HepG2 (cell line): ENCODE data around the gene ZC3H18. TPM values are rescaled to one million over a fixed set of nuclear protein-coding genes. Genes with fewer than 3 reads are reported as not detected.

Source experiments
- CCAR2 ChIP-seq: fragments of 200-400 bp; formaldehyde crosslinking; optimal IDR thresholded peaks from 2 replicates; pipeline ENCODE3; 2018; ENCODE audit warnings: low read depth, mild to moderate bottlenecking, low read length, moderate library complexity
- CENPX ChIP-seq: sonication (generic); formaldehyde crosslinking; IDR thresholded peaks from 2 replicates; pipeline ENCODE4 v1.9.0; 2021; ENCODE audit warnings: mild to moderate bottlenecking, missing genetic modification reagents, moderate library complexity
- CSRNP2 ChIP-seq: sonication (generic); formaldehyde crosslinking; conservative IDR thresholded peaks from 2 replicates; pipeline ENCODE4 v1.8.0; 2022; ENCODE audit warnings: low read depth, missing genetic modification reagents
- EP300 ChIP-seq, 3 experiments: sonication (generic) in 1 of 3; formaldehyde crosslinking in 1 of 3; IDR thresholded peaks; 2 replicates each; pipeline versions ENCODE4 v1.5.1 to v1.6.1; 2011 to 2020; ENCODE audit warnings: low read depth in 2 of 3, low read length in 2 of 3, borderline replicate concordance in 1 of 3, improper control_type of control experiment in 1 of 3, mild to moderate bottlenecking in 1 of 3, missing genetic modification reagents in 1 of 3, moderate library complexity in 1 of 3
- ETV5 ChIP-seq: IDR thresholded peaks from 2 replicates; pipeline ENCODE4 v1.6.1; 2018; ENCODE audit warnings: missing biosample characterization, missing genetic modification reagents, inconsistent platforms, borderline replicate concordance
- HES4 ChIP-seq: sonication (generic); formaldehyde crosslinking; IDR thresholded peaks from 2 replicates; pipeline ENCODE4 v1.9.0; 2021; ENCODE audit warnings: mild to moderate bottlenecking, missing genetic modification reagents, borderline replicate concordance
- HHEX ChIP-seq: IDR thresholded peaks from 2 replicates; pipeline ENCODE4 v1.6.1; 2016; ENCODE audit warnings: control low read depth
- NFE2L1 ChIP-seq: sonication (generic); formaldehyde crosslinking; IDR thresholded peaks from 2 replicates; pipeline ENCODE4 v1.4.0; 2020; ENCODE audit warnings: missing genetic modification reagents, mild to moderate bottlenecking, borderline replicate concordance
- NKX3-1 ChIP-seq: sonication (generic); formaldehyde crosslinking; IDR thresholded peaks from 2 replicates; pipeline ENCODE4 v1.5.0; 2020; ENCODE audit warnings: missing genetic modification reagents
- RNF2 ChIP-seq: fragments of 450-650 bp; conservative IDR thresholded peaks from 2 replicates; pipeline ENCODE4 v1.6.1; 2016; ENCODE audit warnings: low read depth
- SATB2 ChIP-seq: sonication (generic); formaldehyde crosslinking; IDR thresholded peaks from 2 replicates; pipeline ENCODE4 v1.5.0; 2020; ENCODE audit warnings: missing genetic modification reagents
- SUZ12 ChIP-seq: fragments of 150-350 bp; IDR thresholded peaks from 2 replicates; pipeline ENCODE4 v1.6.1; 2014; ENCODE audit warnings: low read depth, low read length
- U2AF1 ChIP-seq: fragments of 200-400 bp; formaldehyde crosslinking; optimal IDR thresholded peaks from 2 replicates; pipeline ENCODE3; 2017; ENCODE audit warnings: mild to moderate bottlenecking, low read depth, low read length
- ZBTB21 ChIP-seq: sonication (generic); formaldehyde crosslinking; IDR thresholded peaks from 2 replicates; pipeline ENCODE4 v1.4.0; 2020; ENCODE audit warnings: missing genetic modification reagents
- ZMAT3 ChIP-seq: sonication (generic); formaldehyde crosslinking; conservative IDR thresholded peaks from 2 replicates; pipeline ENCODE4 v1.7.0; 2021; ENCODE audit warnings: missing genetic modification reagents
- ZMYM2 ChIP-seq: sonication (generic); formaldehyde crosslinking; IDR thresholded peaks from 2 replicates; pipeline ENCODE4 v1.8.0; 2022; ENCODE audit warnings: mild to moderate bottlenecking, missing genetic modification reagents
- ZNF331 ChIP-seq: sonication (generic); formaldehyde crosslinking; IDR thresholded peaks from 2 replicates; pipeline ENCODE4 v1.4.0; 2020; ENCODE audit warnings: missing genetic modification reagents
- ZNF430 ChIP-seq: sonication (generic); formaldehyde crosslinking; IDR thresholded peaks from 2 replicates; pipeline ENCODE4 v1.9.0; 2021; ENCODE audit warnings: mild to moderate bottlenecking, missing genetic modification reagents
- ZNF567 ChIP-seq: sonication (generic); formaldehyde crosslinking; IDR thresholded peaks from 2 replicates; pipeline ENCODE4 v1.8.1; 2023; ENCODE audit warnings: mild to moderate bottlenecking, missing genetic modification reagents, borderline replicate concordance
- ZNF724P ChIP-seq: sonication (generic); formaldehyde crosslinking; IDR thresholded peaks from 2 replicates; pipeline ENCODE4 v1.8.0; 2022; ENCODE audit warnings: missing genetic modification reagents, borderline replicate concordance
- ZNF772 ChIP-seq: sonication (generic); formaldehyde crosslinking; IDR thresholded peaks from 2 replicates; pipeline ENCODE4 v1.5.0; 2020; ENCODE audit warnings: mild to moderate bottlenecking, missing genetic modification reagents
- polyA plus RNA-seq, 8 experiments: library from polyadenylated mRNA; depleted of rRNA in 3 of 8; stranded (reverse) in 7 of 8; unstranded in 1 of 8; fragments of >200 nt; fragmentation: Illumina TruSeq in 4 of 8; extraction: Trizol in 4 of 8; gene quantifications; 2 replicates each; pipeline versions ENCODE4 v1.2.1 to v1.2.3, GENCODE V29; 2011 to 2016; ENCODE audit warnings: low read depth in 4 of 8, missing spikeins in 1 of 8, mixed read lengths in 1 of 8; ENCODE audit not compliant: insufficient read depth in 1 of 8
- total RNA-seq, 5 experiments: library from RNA; depleted of rRNA; stranded (reverse); fragments of >200 nt; fragmentation: Illumina TruSeq; extraction: Trizol; gene quantifications; 2 replicates each; pipeline ENCODE4 v1.2.3, GENCODE V29; 2016; ENCODE audit warnings: low read depth in 1 of 5
- TF ChIP-seq, protein P1 (sequence below): sonication (generic); formaldehyde crosslinking; IDR thresholded peaks from 2 replicates; pipeline ENCODE4 v1.8.1; 2023; ENCODE audit warnings: mild to moderate bottlenecking, inconsistent platforms, moderate library complexity, missing genetic modification reagents, borderline replicate concordance
- TF ChIP-seq, protein P2 (sequence below): sonication (generic); formaldehyde crosslinking; IDR thresholded peaks from 2 replicates; pipeline ENCODE4 v1.4.0; 2020; ENCODE audit warnings: missing genetic modification reagents, low read depth, mild to moderate bottlenecking, borderline replicate concordance
- TF ChIP-seq, protein P3 (sequence below): sonication (generic); formaldehyde crosslinking; IDR thresholded peaks from 2 replicates; pipeline ENCODE4; 2020; ENCODE audit warnings: missing genetic modification reagents, mild to moderate bottlenecking, borderline replicate concordance

ZC3H18 gene
- total and polyA plus RNA-seq, 2 of the 13 experiments (the other 11 are each of a cell fraction or from before 2014, with no cell fraction given) = 11.2 to 27.4 TPM

- TF ChIP-seq, protein P1, sequence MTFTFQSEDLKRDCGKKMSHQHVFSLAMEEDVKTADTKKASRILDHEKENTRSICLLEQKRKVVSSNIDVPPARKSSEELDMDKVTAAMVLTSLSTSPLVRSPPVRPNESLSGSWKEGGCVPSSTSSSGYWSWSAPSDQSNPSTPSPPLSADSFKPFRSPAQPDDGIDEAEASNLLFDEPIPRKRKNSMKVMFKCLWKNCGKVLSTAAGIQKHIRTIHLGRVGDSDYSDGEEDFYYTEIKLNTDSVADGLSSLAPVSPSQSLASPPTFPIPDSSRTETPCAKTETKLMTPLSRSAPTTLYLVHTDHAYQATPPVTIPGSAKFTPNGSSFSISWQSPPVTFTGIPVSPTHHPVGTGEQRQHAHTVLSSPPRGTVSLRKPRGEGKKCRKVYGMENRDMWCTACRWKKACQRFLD (CRISPR knock-in tag) = no peak
- TF ChIP-seq SUZ12 (no peak), U2AF1 (no peak), ZMYM2 (no peak), ZNF331 (peak; percentile 29; the same call in 1 of the 2 replicates), ZNF567 (CRISPR knock-in tag) (no peak), CSRNP2 (CRISPR knock-in tag) (no peak), ZBTB21 (CRISPR knock-in tag) (no peak), ETV5 (CRISPR knock-in tag) (peak; percentile 97), ZNF772 (CRISPR knock-in tag) (peak; percentile 69), SATB2 (CRISPR knock-in tag) (no peak), HES4 (CRISPR knock-in tag) (no peak), ZNF430 (peak; percentile 28; the same call in 1 of the 2 replicates), ZMAT3 (CRISPR knock-in tag) (peak; percentile 79; the same call in 1 of the 2 replicates), HHEX (CRISPR knock-in tag) (no peak), CENPX (CRISPR knock-in tag) (no peak), ZNF724P (CRISPR knock-in tag) (0 out of 2 replicates have a peak, but pooled peaks have one; percentile 11), NFE2L1 (no peak), NKX3-1 (no peak), RNF2 (0 out of 2 replicates have a peak, but pooled peaks have one; percentile 22), CCAR2 (no peak), EP300 (IDR thresholded peaks at IDR 0.05; ENCODE audit: low read depth in 2 of 2, low read length in 2 of 2) (no peak), EP300 (CRISPR knock-in tag; IDR thresholded peaks at IDR 0.05; ENCODE audit: borderline replicate concordance) (0 out of 2 replicates have a peak, but pooled peaks have one; percentile 33)
- TF ChIP-seq, protein P2, sequence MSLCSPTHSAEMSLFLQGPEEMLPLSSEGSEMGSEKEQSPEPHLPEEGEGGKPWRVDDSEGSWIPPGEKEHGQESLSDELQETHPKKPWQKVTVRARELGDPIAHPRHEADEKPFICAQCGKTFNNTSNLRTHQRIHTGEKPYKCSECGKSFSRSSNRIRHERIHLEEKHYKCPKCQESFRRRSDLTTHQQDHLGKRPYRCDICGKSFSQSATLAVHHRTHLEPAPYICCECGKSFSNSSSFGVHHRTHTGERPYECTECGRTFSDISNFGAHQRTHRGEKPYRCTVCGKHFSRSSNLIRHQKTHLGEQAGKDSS (CRISPR knock-in tag) = peak; percentile 58
- TF ChIP-seq, protein P3, sequence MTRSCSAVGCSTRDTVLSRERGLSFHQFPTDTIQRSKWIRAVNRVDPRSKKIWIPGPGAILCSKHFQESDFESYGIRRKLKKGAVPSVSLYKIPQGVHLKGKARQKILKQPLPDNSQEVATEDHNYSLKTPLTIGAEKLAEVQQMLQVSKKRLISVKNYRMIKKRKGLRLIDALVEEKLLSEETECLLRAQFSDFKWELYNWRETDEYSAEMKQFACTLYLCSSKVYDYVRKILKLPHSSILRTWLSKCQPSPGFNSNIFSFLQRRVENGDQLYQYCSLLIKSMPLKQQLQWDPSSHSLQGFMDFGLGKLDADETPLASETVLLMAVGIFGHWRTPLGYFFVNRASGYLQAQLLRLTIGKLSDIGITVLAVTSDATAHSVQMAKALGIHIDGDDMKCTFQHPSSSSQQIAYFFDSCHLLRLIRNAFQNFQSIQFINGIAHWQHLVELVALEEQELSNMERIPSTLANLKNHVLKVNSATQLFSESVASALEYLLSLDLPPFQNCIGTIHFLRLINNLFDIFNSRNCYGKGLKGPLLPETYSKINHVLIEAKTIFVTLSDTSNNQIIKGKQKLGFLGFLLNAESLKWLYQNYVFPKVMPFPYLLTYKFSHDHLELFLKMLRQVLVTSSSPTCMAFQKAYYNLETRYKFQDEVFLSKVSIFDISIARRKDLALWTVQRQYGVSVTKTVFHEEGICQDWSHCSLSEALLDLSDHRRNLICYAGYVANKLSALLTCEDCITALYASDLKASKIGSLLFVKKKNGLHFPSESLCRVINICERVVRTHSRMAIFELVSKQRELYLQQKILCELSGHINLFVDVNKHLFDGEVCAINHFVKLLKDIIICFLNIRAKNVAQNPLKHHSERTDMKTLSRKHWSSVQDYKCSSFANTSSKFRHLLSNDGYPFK = no peak; the same call in 1 of the 2 replicates
These were observed at the start of gene ZC3H18 (continued) for GRCh38 chr16:88569985-88570690.
